Neural progenitor cell (in vitro differentiated cells): ENCODE results near the gene PARD3B. TPM values are rescaled to one million over a fixed set of nuclear protein-coding genes. Genes with fewer than 3 reads are reported as not detected.

Source experiments
- DNase-seq: peaks from one replicate; pipeline ENCODE4 v3.0.0-alpha.2; 2016; ENCODE audit warnings: low spot score
- H2AFZ ChIP-seq: fragments of 200-600 bp; sonication (generic); replicated peaks from 2 replicates; pipeline ENCODE4 v1.6.1; 2016; ENCODE audit warnings: antibody characterized with exemption
- H3F3A ChIP-seq: fragments of 200-600 bp; sonication (generic); 2 replicates; pipeline ENCODE4 v1.6.1; 2016; ENCODE audit warnings: antibody characterized with exemption, low read depth
- H3K27ac ChIP-seq: fragments of 200-600 bp; sonication (generic); 2 replicates; pipeline ENCODE4 v1.5.1; 2016; ENCODE audit warnings: mild to moderate bottlenecking
- H3K27me3 ChIP-seq: fragments of 200-600 bp; sonication (generic); 2 replicates; pipeline ENCODE4 v1.6.1; 2016; ENCODE audit warnings: mild to moderate bottlenecking, moderate library complexity
- H3K36me3 ChIP-seq: fragments of 200-600 bp; sonication (generic); 2 replicates; pipeline ENCODE4 v1.5.1; 2016
- H3K4me1 ChIP-seq: fragments of 200-600 bp; sonication (generic); 2 replicates; pipeline ENCODE4 v1.6.1; 2016; ENCODE audit warnings: mixed run types
- H3K4me2 ChIP-seq: fragments of 200-600 bp; sonication (generic); 2 replicates; pipeline ENCODE4 v1.6.1; 2016
- H3K4me3 ChIP-seq: fragments of 200-600 bp; sonication (generic); 2 replicates; pipeline ENCODE4 v1.5.1; 2016
- H3K79me2 ChIP-seq: fragments of 200-600 bp; sonication (generic); 2 replicates; pipeline ENCODE4 v1.6.1; 2016; ENCODE audit warnings: low read depth
- H3K9ac ChIP-seq: fragments of 200-600 bp; sonication (generic); 2 replicates; pipeline ENCODE4 v1.6.1; 2016
- H3K9me3 ChIP-seq: fragments of 200-600 bp; sonication (generic); 2 replicates; pipeline ENCODE4 v1.5.1; 2016; ENCODE audit warnings: low read depth
- H4K20me1 ChIP-seq: fragments of 200-600 bp; sonication (generic); 2 replicates; pipeline ENCODE4 v1.6.1; 2016; ENCODE audit warnings: low read depth
- H3K27ac Mint-ChIP-seq: 3 replicates; pipeline ENCODE4 v1.8.0; 2021; ENCODE audit warnings: mixed read lengths
- H3K27me3 Mint-ChIP-seq: 2 replicates; pipeline ENCODE4 v1.8.0; 2022; ENCODE audit warnings: low read depth, mild to moderate bottlenecking, inconsistent platforms, moderate library complexity, mixed read lengths; ENCODE audit not compliant: insufficient read depth
- H3K36me3 Mint-ChIP-seq: 3 replicates; pipeline ENCODE4 v1.8.0; 2021; ENCODE audit warnings: mixed read lengths
- H3K4me1 Mint-ChIP-seq: 3 replicates; pipeline ENCODE4 v1.8.0; 2021; ENCODE audit warnings: mixed read lengths
- H3K4me3 Mint-ChIP-seq: 3 replicates; pipeline ENCODE4 v1.8.0; 2021; ENCODE audit warnings: mild to moderate bottlenecking, moderate library complexity, mixed read lengths
- H3K9me3 Mint-ChIP-seq: 3 replicates; pipeline ENCODE4 v1.8.0; 2020; ENCODE audit warnings: mixed read lengths
- CTCF ChIP-seq: fragments of 200-600 bp; sonication (generic); IDR thresholded peaks from 2 replicates; pipeline ENCODE4 v1.5.1; 2017; ENCODE audit warnings: antibody characterized with exemption, mild to moderate bottlenecking
- EZH2 ChIP-seq: fragments of 200-600 bp; sonication (generic); IDR thresholded peaks from 2 replicates; pipeline ENCODE4 v1.6.1; 2017; ENCODE audit warnings: antibody characterized with exemption, mild to moderate bottlenecking, moderate library complexity
- EZH2phosphoT487 ChIP-seq: fragments of 200-600 bp; sonication (generic); IDR thresholded peaks from 2 replicates; pipeline ENCODE4 v1.6.1; 2017; ENCODE audit warnings: antibody characterized with exemption
- total RNA-seq: library from RNA; depleted of rRNA; stranded (reverse); fragments of >200 nt; gene quantifications from 2 replicates; pipeline ENCODE4 v1.2.3, GENCODE V29; 2015; ENCODE audit warnings: low replicate concordance

Gene PARD3B
- total RNA-seq, 1 donor from 2014 or later: 8.4 TPM

- H3K27me3 Mint-ChIP-seq: no peaks in the 10 kb centered on the region
- no peaks in the 10 kb centered on the region for H3K9me3 ChIP-seq
- TF ChIP-seq CTCF (no peak), EZH2 (no peak), EZH2phosphoT487 (no peak)
- peak overlapping the region; percentile 0 for H3K27ac Mint-ChIP-seq
- no peaks in the 10 kb centered on the region for H3F3A ChIP-seq
- H3K27ac ChIP-seq: no peak overlapping the region
- peaks cover 9% of the 10 kb centered on the region for H3K9me3 Mint-ChIP-seq
- H3K36me3 ChIP-seq: no peaks in the 10 kb centered on the region
- no peaks in the 10 kb centered on the region for H3K27me3 ChIP-seq
- H3K79me2 ChIP-seq: no peaks in the 10 kb centered on the region
- H3K4me2 ChIP-seq: no peak overlapping the region
- H3K4me1 ChIP-seq: no peaks in the 10 kb centered on the region
- DNase-seq: no peak
- no peak overlapping the region for H3K4me3 ChIP-seq
- H3K36me3 Mint-ChIP-seq: no peaks in the 10 kb centered on the region
- peaks cover 3% of the 10 kb centered on the region for H3K4me1 Mint-ChIP-seq
- no peaks in the 10 kb centered on the region for H4K20me1 ChIP-seq
- no peak overlapping the region for H3K9ac ChIP-seq
- H3K4me3 Mint-ChIP-seq: no peak overlapping the region
- H2AFZ ChIP-seq: no peak overlapping the region
Measured at GRCh38 chr2:204948024-204948763, 402.9 kb downstream of the PARD3B start.

- TF ChIP-seq EZH2 (no peak), EZH2phosphoT487 (no peak), CTCF (no peak)
Measured at GRCh38 chr2:204948822-204949221, 403.5 kb downstream of the PARD3B start.

GRCh38 chr2:204950695-204951346, 405.5 kb downstream of the PARD3B start:
- Histone ChIP-seq H3F3A (no peaks in the 10 kb centered on the region), H3K4me2 (no peak overlapping the region), H3K4me3 (no peak overlapping the region), H3K9me3 (no peaks in the 10 kb centered on the region), H3K27ac (no peak overlapping the region), H3K36me3 (no peaks in the 10 kb centered on the region), H3K27me3 (no peaks in the 10 kb centered on the region), H3K79me2 (no peaks in the 10 kb centered on the region), H2AFZ (no peak overlapping the region), H3K9ac (no peak overlapping the region), H4K20me1 (no peaks in the 10 kb centered on the region), H3K4me1 (no peaks in the 10 kb centered on the region)
- Mint-ChIP-seq H3K4me1 (peaks cover 3% of the 10 kb centered on the region), H3K9me3 (no peaks in the 10 kb centered on the region), H3K27ac (no peak overlapping the region), H3K27me3 (no peaks in the 10 kb centered on the region), H3K36me3 (no peaks in the 10 kb centered on the region), H3K4me3 (no peak overlapping the region)
- no peak for DNase-seq
- TF ChIP-seq EZH2: no peak
- no peak for TF ChIP-seq EZH2phosphoT487
- TF ChIP-seq CTCF: no peak

More at GRCh38 chr2:204948822-204949221, 403.5 kb downstream of the PARD3B start:
- Histone ChIP-seq H3K27me3 (no peaks in the 10 kb centered on the region), H3K4me2 (no peak overlapping the region), H3K4me3 (no peak overlapping the region), H3K9ac (no peak overlapping the region), H3K9me3 (no peaks in the 10 kb centered on the region), H3K79me2 (no peaks in the 10 kb centered on the region), H3K27ac (no peak overlapping the region), H4K20me1 (no peaks in the 10 kb centered on the region), H3K36me3 (no peaks in the 10 kb centered on the region), H2AFZ (no peak overlapping the region), H3F3A (no peaks in the 10 kb centered on the region), H3K4me1 (no peaks in the 10 kb centered on the region)
- Mint-ChIP-seq H3K4me1 (peaks cover 3% of the 10 kb centered on the region), H3K4me3 (no peak overlapping the region), H3K27me3 (no peaks in the 10 kb centered on the region), H3K27ac (no peak overlapping the region), H3K9me3 (peaks cover 5% of the 10 kb centered on the region), H3K36me3 (no peaks in the 10 kb centered on the region)
- DNase-seq: no peak
